Hepatocyte (in vitro differentiated cells): ENCODE measurements around the gene PRKCA. TPM values are rescaled to one million over a fixed set of nuclear protein-coding genes. Genes with fewer than 3 reads are reported as not detected.
A peak's percentile ranks its signal among the peaks of the same experiment; 100 is the strongest.

ENCODE experiments used
- DNase-seq: peaks from one replicate; pipeline ENCODE4 v3.0.0-alpha.2; 2016; ENCODE audit warnings: low spot score
- H2AFZ ChIP-seq: fragments of 200-600 bp; sonication (generic); 2 replicates; pipeline ENCODE4 v1.6.0; 2016; ENCODE audit warnings: antibody characterized with exemption, mild to moderate bottlenecking
- H3K27ac ChIP-seq: fragments of 200-600 bp; sonication (generic); 2 replicates; pipeline ENCODE4 v1.5.1; 2016; ENCODE audit warnings: mild to moderate bottlenecking
- H3K27me3 ChIP-seq: fragments of 200-600 bp; sonication (generic); 2 replicates; pipeline ENCODE4 v1.6.1; 2016
- H3K36me3 ChIP-seq: fragments of 200-600 bp; sonication (generic); replicated peaks from 2 replicates; pipeline ENCODE4 v1.5.1; 2016; ENCODE audit warnings: low read depth; ENCODE audit not compliant: insufficient read depth
- H3K4me1 ChIP-seq: fragments of 200-600 bp; sonication (generic); 2 replicates; pipeline ENCODE4 v1.5.1; 2016; ENCODE audit warnings: mild to moderate bottlenecking, moderate library complexity; ENCODE audit not compliant: insufficient read depth
- H3K4me2 ChIP-seq: fragments of 200-600 bp; sonication (generic); 2 replicates; pipeline ENCODE4 v1.6.0; 2016
- H3K4me3 ChIP-seq: fragments of 200-600 bp; sonication (generic); 2 replicates; pipeline ENCODE4 v1.5.1; 2016; ENCODE audit warnings: mild to moderate bottlenecking
- H3K79me2 ChIP-seq: fragments of 200-600 bp; sonication (generic); 2 replicates; pipeline ENCODE4 v1.6.0; 2017; ENCODE audit warnings: mild to moderate bottlenecking
- H3K9me2 ChIP-seq: fragments of 200-600 bp; sonication (generic); replicated peaks from 2 replicates; pipeline ENCODE4 v1.6.0; 2017; ENCODE audit warnings: mild to moderate bottlenecking; ENCODE audit not compliant: insufficient read depth
- H3K9me3 ChIP-seq: fragments of 200-600 bp; sonication (generic); 2 replicates; pipeline ENCODE4 v1.5.1; 2016; ENCODE audit warnings: low read depth, mild to moderate bottlenecking
- H4K20me1 ChIP-seq: fragments of 200-600 bp; sonication (generic); 2 replicates; pipeline ENCODE4 v1.6.0; 2016; ENCODE audit warnings: mild to moderate bottlenecking; ENCODE audit not compliant: insufficient read depth, poor library complexity, severe bottlenecking
- EZH2 ChIP-seq: fragments of 200-600 bp; sonication (generic); IDR thresholded peaks from 2 replicates; pipeline ENCODE4 v1.6.1; 2016; ENCODE audit warnings: antibody characterized with exemption, mild to moderate bottlenecking, borderline replicate concordance
- EZH2phosphoT487 ChIP-seq: fragments of 200-600 bp; sonication (generic); IDR thresholded peaks from one replicate; pipeline ENCODE4 v1.6.1; 2018; ENCODE audit warnings: antibody characterized with exemption, mild to moderate bottlenecking, low read depth, moderate library complexity; ENCODE audit not compliant: unreplicated experiment, severe bottlenecking
- WGBS: methylation state at CpG from one replicate; pipeline ENCODE4 v1.1.6; 2016; ENCODE audit warnings: low lambda C conversion rate; ENCODE audit errors: missing lambda C conversion rate; 5-methylcytosine and 5-hydroxymethylcytosine counted together
- polyA plus RNA-seq: library from polyadenylated mRNA; unstranded; fragments of >200 nt; fragmentation: Nextera tagmentation; extraction: Ambion mirVana; gene quantifications from 2 replicates; pipeline ENCODE4 v1.2.1, GENCODE V29; 2016
- total RNA-seq: library from RNA; depleted of rRNA; stranded (reverse); fragments of >200 nt; gene quantifications from 2 replicates; pipeline ENCODE4 v1.2.3, GENCODE V29; 2014
- TF ChIP-seq, protein P1 (sequence below): fragments of 200-600 bp; sonication (generic); IDR thresholded peaks from 2 replicates; pipeline ENCODE4 v1.5.1; 2016; ENCODE audit warnings: antibody characterized with exemption, mild to moderate bottlenecking; ENCODE audit not compliant: poor library complexity

PRKCA gene
- total and polyA plus RNA-seq, 2 experiments from 2014 or later: 5.9 to 18.5 TPM

GRCh38 chr17:66777689-66778225 lies 475.3 kb downstream of the PRKCA start:
- Histone ChIP-seq H3K9me3 (no peaks in the 10 kb centered on the region), H3K36me3 (no peaks in the 10 kb centered on the region), H4K20me1 (no peaks in the 10 kb centered on the region), H3K27ac (no peak overlapping the region), H3K9me2 (no peaks in the 10 kb centered on the region), H3K27me3 (no peaks in the 10 kb centered on the region), H3K4me3 (no peak overlapping the region), H2AFZ (no peak overlapping the region), H3K4me1 (no peaks in the 10 kb centered on the region), H3K4me2 (no peak overlapping the region), H3K79me2 (no peaks in the 10 kb centered on the region)
- TF ChIP-seq EZH2phosphoT487: no peak
- no peak for TF ChIP-seq EZH2
- TF ChIP-seq, protein P1, sequence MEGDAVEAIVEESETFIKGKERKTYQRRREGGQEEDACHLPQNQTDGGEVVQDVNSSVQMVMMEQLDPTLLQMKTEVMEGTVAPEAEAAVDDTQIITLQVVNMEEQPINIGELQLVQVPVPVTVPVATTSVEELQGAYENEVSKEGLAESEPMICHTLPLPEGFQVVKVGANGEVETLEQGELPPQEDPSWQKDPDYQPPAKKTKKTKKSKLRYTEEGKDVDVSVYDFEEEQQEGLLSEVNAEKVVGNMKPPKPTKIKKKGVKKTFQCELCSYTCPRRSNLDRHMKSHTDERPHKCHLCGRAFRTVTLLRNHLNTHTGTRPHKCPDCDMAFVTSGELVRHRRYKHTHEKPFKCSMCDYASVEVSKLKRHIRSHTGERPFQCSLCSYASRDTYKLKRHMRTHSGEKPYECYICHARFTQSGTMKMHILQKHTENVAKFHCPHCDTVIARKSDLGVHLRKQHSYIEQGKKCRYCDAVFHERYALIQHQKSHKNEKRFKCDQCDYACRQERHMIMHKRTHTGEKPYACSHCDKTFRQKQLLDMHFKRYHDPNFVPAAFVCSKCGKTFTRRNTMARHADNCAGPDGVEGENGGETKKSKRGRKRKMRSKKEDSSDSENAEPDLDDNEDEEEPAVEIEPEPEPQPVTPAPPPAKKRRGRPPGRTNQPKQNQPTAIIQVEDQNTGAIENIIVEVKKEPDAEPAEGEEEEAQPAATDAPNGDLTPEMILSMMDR: no peak
- peak; percentile 23 for DNase-seq
- 60% methylated on average over 7 of the region's 7 CpGs for WGBS

DNA sequence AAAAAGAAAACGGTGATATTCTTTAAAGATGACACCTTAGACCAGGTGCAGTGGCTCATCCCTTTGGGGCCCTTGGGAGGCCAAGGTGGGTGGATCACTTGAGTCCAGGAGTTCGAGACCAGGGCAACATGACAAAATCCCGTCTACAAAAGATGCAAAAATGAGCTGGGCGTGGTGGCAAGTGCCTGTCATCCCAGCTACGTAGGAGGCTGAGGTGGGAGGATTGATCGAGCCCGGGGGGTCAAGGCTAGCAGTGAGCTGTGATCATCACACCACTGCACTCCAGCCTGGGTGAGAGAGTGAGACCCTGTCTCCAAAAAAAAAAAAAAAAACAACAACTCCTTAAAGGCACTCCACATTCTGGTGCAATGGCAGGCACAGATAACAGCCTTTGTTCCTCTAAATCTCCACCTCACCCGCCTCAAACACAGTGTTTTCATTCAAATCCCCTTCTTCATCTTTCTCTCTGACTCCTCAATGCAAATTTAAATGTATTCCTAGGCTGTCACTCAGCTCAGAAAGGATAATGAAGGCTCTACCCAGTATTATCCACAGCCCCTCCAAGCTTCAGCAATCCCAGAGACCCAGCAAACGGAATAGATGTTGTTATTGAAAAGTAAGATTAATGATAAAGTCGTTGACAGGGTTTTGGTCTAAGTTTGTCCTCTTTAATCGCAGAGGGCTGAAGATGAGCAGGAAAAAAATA lies 476.3 kb downstream of the PRKCA start:
- no peak for DNase-seq
- 84% methylated on average over 11 of the region's 11 CpGs for WGBS
- Histone ChIP-seq H2AFZ (no peak overlapping the region), H3K27me3 (no peaks in the 10 kb centered on the region), H3K9me3 (no peaks in the 10 kb centered on the region), H3K4me1 (no peaks in the 10 kb centered on the region), H3K4me2 (no peak overlapping the region), H3K36me3 (no peaks in the 10 kb centered on the region), H3K79me2 (no peaks in the 10 kb centered on the region), H3K9me2 (no peaks in the 10 kb centered on the region), H4K20me1 (no peaks in the 10 kb centered on the region), H3K4me3 (no peak overlapping the region), H3K27ac (no peak overlapping the region)
- TF ChIP-seq EZH2phosphoT487 (no peak), EZH2 (no peak)
- TF ChIP-seq, protein P1: no peak

DNA sequence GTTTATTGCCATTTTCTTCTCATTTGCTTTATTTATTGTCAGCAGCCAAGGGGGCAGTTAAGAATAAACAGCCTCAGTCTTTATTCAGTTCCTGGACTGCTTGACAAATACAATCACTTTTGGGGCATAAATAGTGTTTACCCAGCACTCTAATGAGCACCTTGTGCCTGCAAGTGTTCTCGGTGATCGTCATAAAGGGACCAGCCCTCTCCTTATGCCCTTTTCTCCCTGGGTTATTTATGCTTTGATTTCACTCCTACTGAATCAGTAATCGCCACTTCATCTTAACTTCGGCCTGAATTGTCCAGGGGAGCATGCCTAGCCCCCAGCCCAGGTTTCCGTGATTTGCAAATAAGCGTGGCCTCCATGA lies 476.8 kb downstream of the PRKCA start:
- Histone ChIP-seq H3K27me3 (no peaks in the 10 kb centered on the region), H2AFZ (no peak overlapping the region), H3K4me3 (no peak overlapping the region), H3K9me2 (no peaks in the 10 kb centered on the region), H4K20me1 (no peaks in the 10 kb centered on the region), H3K9me3 (no peaks in the 10 kb centered on the region), H3K4me1 (no peaks in the 10 kb centered on the region), H3K79me2 (no peaks in the 10 kb centered on the region), H3K36me3 (no peaks in the 10 kb centered on the region), H3K4me2 (no peak overlapping the region), H3K27ac (no peak overlapping the region)
- 71% methylated on average over 6 of the region's 6 CpGs for WGBS
- TF ChIP-seq EZH2 (no peak), EZH2phosphoT487 (no peak)
- TF ChIP-seq, protein P1: no peak
- no peak for DNase-seq
